ENCODE results near the gene IST1. TPM values are rescaled to one million over a fixed set of nuclear protein-coding genes. Genes with fewer than 3 reads are reported as not detected.

Gene IST1
- total and polyA plus RNA-seq, 4 donors: 33.8 to 95.3 (median 53.5) TPM

DNA sequence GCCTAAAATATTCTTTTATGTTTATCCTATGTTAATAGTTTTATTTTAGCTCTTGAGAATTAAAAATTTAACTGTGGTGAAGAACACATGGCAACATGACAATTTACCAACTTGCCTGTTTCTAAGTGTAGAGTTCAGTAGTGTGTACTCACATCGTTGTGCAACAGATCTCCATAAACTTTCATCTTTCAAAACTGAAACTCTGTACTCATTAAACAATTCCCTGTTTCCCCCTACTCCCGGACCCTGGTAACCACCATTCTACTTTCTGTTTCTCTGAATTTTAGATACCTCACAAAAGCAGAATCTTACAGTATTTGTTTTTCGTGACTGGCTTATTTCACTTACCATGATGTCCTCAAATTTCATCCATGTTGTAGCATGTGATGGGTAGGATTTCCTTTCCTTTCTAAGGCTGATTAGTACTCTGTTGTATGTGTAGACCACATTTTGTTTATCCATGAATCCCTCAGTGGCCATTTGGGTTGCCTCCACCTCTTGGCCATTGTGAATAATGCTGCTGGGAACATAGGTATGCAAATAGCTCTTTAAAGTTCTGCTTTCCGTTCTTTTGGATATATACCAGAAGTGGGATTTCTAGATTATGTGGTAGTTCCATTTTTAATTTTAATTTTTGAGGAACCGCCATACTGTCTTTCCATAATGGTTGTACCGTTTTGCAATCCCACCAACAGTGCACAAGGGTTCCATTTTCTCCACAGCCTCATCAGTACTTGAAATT lies 17.4 kb downstream of the IST1 start:
- TF ChIP-seq HNF4A (conservative IDR thresholded peaks at IDR 0.05): peak; percentile 43 to 46
- no peak for TF ChIP-seq SP1 (IDR thresholded peaks at IDR 0.05)
- H3K27ac ChIP-seq (ENCODE audit: low read depth in 1 of 2, low read length in 2 of 2): peak overlapping the region; percentile 0 to 25
- H3K27me3 ChIP-seq (ENCODE audit: control insufficient read depth in 4 of 4, insufficient read depth in 4 of 4, low read length in 3 of 4): no peaks in the 10 kb centered on the region
- 64% methylated on average over 6 of the region's 6 CpGs for WGBS
- H3K4me3 ChIP-seq (ENCODE audit: low read depth in 1 of 3, low read length in 3 of 3): no peak overlapping the region
- no peak for DNase-seq (ENCODE audit: low spot score)
- no peak overlapping the region for H3K9ac ChIP-seq (ENCODE audit: low read depth in 1 of 2, low read length in 2 of 2)
- peaks cover 0 to 13% (median 9%) of the 10 kb centered on the region in 4 donors for H3K36me3 ChIP-seq (ENCODE audit: control insufficient read depth in 4 of 4, insufficient read depth in 3 of 4, low read depth in 1 of 4, low read length in 3 of 4)
- no peaks in the 10 kb centered on the region for H3K9me3 ChIP-seq (ENCODE audit: control insufficient read depth in 4 of 4, low read length in 3 of 4)
- peaks cover 7 to 36% (median 24%) of the 10 kb centered on the region in 4 donors for H3K4me1 ChIP-seq (ENCODE audit: control insufficient read depth in 4 of 4, insufficient read depth in 4 of 4, low read length in 3 of 4)

DNA sequence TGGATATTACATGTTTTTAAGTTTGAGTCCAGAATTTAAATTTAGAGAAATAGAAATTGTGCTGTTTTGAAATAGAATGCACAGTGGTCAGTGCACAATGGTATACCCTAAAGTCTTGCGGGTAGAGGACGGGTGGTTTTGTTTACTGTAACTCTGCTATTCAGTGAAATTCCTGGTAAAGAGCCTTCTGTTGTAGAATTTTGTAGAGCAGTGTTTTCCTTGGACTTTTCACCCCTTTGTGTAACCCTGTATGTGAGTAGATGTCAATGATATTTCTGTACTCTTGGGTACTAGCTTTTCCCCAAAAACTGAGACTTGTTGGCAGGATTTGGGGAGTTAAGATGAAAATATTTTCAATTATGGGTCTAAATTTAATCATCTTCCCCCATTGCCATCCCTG lies 19.5 kb downstream of the IST1 start:
- TF ChIP-seq YY1 (IDR thresholded peaks at IDR 0.05): no peak
- no peak for TF ChIP-seq SP1 (IDR thresholded peaks at IDR 0.05)
- no peak for TF ChIP-seq TAF1 (conservative IDR thresholded peaks at IDR 0.05)
- TF ChIP-seq REST (IDR thresholded peaks at IDR 0.05): no peak
- peak; percentile 22 to 34 for TF ChIP-seq HNF4A (conservative IDR thresholded peaks at IDR 0.05)
- TF ChIP-seq, protein P1, sequence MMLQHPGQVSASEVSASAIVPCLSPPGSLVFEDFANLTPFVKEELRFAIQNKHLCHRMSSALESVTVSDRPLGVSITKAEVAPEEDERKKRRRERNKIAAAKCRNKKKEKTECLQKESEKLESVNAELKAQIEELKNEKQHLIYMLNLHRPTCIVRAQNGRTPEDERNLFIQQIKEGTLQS (IDR thresholded peaks at IDR 0.05): no peak
- Histone ChIP-seq H3K9me3 (ENCODE audit: control insufficient read depth in 4 of 4, low read length in 3 of 4) (no peaks in the 10 kb centered on the region), H3K36me3 (ENCODE audit: control insufficient read depth in 4 of 4, insufficient read depth in 3 of 4, low read depth in 1 of 4, low read length in 3 of 4) (peaks cover 0 to 30% (median 24%) of the 10 kb centered on the region in 4 donors), H3K27ac (ENCODE audit: low read depth in 1 of 2, low read length in 2 of 2) (no peak overlapping the region), H3K4me1 (ENCODE audit: control insufficient read depth in 4 of 4, insufficient read depth in 4 of 4, low read length in 3 of 4) (peaks cover 5 to 34% (median 24%) of the 10 kb centered on the region in 4 donors), H3K9ac (ENCODE audit: low read depth in 1 of 2, low read length in 2 of 2) (no peak overlapping the region), H3K27me3 (ENCODE audit: control insufficient read depth in 4 of 4, insufficient read depth in 4 of 4, low read length in 3 of 4) (no peaks in the 10 kb centered on the region), H3K4me3 (ENCODE audit: low read depth in 1 of 3, low read length in 3 of 3) (no peak overlapping the region)
- 35% methylated on average over 2 of the region's 2 CpGs for WGBS
- no peak for DNase-seq (ENCODE audit: low spot score)

GRCh38 chr16:71915350-71915749 lies 20.0 kb downstream of the IST1 start:
- no peak for TF ChIP-seq TAF1 (conservative IDR thresholded peaks at IDR 0.05)
- no peak for TF ChIP-seq FOXA2 (IDR thresholded peaks at IDR 0.05)
- TF ChIP-seq, protein P2, sequence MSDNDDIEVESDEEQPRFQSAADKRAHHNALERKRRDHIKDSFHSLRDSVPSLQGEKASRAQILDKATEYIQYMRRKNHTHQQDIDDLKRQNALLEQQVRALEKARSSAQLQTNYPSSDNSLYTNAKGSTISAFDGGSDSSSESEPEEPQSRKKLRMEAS (IDR thresholded peaks at IDR 0.05): no peak
- TF ChIP-seq NR2F2 (IDR thresholded peaks at IDR 0.05): no peak
- TF ChIP-seq RXRA (IDR thresholded peaks at IDR 0.05): no peak
- no peak for TF ChIP-seq EGR1 (IDR thresholded peaks at IDR 0.05; ENCODE audit: low read depth in 2 of 2)
- TF ChIP-seq REST (IDR thresholded peaks at IDR 0.05): no peak
- DNase-seq (ENCODE audit: low spot score): no peak
- H3K9ac ChIP-seq (ENCODE audit: low read depth in 1 of 2, low read length in 2 of 2): no peak overlapping the region
- no peaks in the 10 kb centered on the region for H3K27me3 ChIP-seq (ENCODE audit: control insufficient read depth in 4 of 4, insufficient read depth in 4 of 4, low read length in 3 of 4)
- no peak overlapping the region for H3K4me3 ChIP-seq (ENCODE audit: low read depth in 1 of 3, low read length in 3 of 3)
- WGBS: 86% methylated on average over 2 of the region's 2 CpGs
- H3K27ac ChIP-seq (ENCODE audit: low read depth in 1 of 2, low read length in 2 of 2): no peak overlapping the region
- H3K4me1 ChIP-seq (ENCODE audit: control insufficient read depth in 4 of 4, insufficient read depth in 4 of 4, low read length in 3 of 4): peaks cover 5 to 30% (median 22%) of the 10 kb centered on the region in 4 donors
- H3K9me3 ChIP-seq (ENCODE audit: control insufficient read depth in 4 of 4, low read length in 3 of 4): no peaks in the 10 kb centered on the region
- peaks cover 0 to 34% (median 29%) of the 10 kb centered on the region in 4 donors for H3K36me3 ChIP-seq (ENCODE audit: control insufficient read depth in 4 of 4, insufficient read depth in 3 of 4, low read depth in 1 of 4, low read length in 3 of 4)
